GM19452 (cell line): Measurements from ENCODE around the gene MDP1.
"Not testable (repeated sequence)": the region's sequence is repeated elsewhere in the genome, so short reads cannot be mapped to it uniquely, and the experiment has no call there.

Experiments used
- ATAC-seq: cut with Tn5 transposase; IDR thresholded peaks from one replicate; pipeline ENCODE4 v1.9.1; 2021; ENCODE audit not compliant: unreplicated experiment

MDP1 gene

GRCh38 chr14:24202538-24202937, 13.3 kb downstream of the MDP1 start:
- ATAC-seq = not testable (repeated sequence)

- no peak for ATAC-seq
Observed at GRCh38 chr14:24198814-24199524, 16.9 kb downstream of the MDP1 start.

GRCh38 chr14:24197056-24197450, 18.8 kb downstream of the MDP1 start:
- ATAC-seq = no peak

GRCh38 chr14:24196071-24197055, 19.5 kb downstream of the MDP1 start:
- peak; percentile 30 for ATAC-seq

- peak; percentile 88 for ATAC-seq
Observed at GRCh38 chr14:24195186-24196070, 20.4 kb downstream of the MDP1 start, which contains the start of gene TM9SF1. TSS of gene TM9SF1 (minus strand) at chr14:24195441. CDS start at chr14:24195019, 422 bp downstream.

- ATAC-seq = no peak
Observed at GRCh38 chr14:24194873-24195185, 21.0 kb downstream of the MDP1 start.

- no peak for ATAC-seq
Observed at GRCh38 chr14:24194186-24194872, 21.5 kb downstream of the MDP1 start.

GRCh38 chr14:24192933-24193332, 22.9 kb downstream of the MDP1 start:
- ATAC-seq = no peak

- no peak for ATAC-seq
Observed at GRCh38 chr14:24190416-24190815, 25.4 kb downstream of the MDP1 start.

GRCh38 chr14:24189460-24189859, 26.4 kb downstream of the MDP1 start:
- ATAC-seq = no peak

- ATAC-seq = no peak
Observed at GRCh38 chr14:24189059-24189375, 26.8 kb downstream of the MDP1 start.

GRCh38 chr14:24188251-24189058, 27.4 kb downstream of the MDP1 start, which contains the start of gene IPO4:
TSS of gene IPO4 (minus strand) at chr14:24188816. CDS start at chr14:24188787, 29 bp downstream.
- ATAC-seq = peak; percentile 84

- ATAC-seq = no peak
Observed at GRCh38 chr14:24187539-24187915, 28.3 kb downstream of the MDP1 start.

- ATAC-seq = no peak
Observed at GRCh38 chr14:24186831-24187538, 28.9 kb downstream of the MDP1 start.

- ATAC-seq = no peak
Observed at GRCh38 chr14:24185741-24186140, 30.1 kb downstream of the MDP1 start.

GRCh38 chr14:24185026-24185425, 30.8 kb downstream of the MDP1 start:
- no peak for ATAC-seq

GRCh38 chr14:24184104-24184970, 31.5 kb downstream of the MDP1 start:
- ATAC-seq = no peak

GRCh38 chr14:24183014-24183481, 32.8 kb downstream of the MDP1 start:
- ATAC-seq = no peak
